HEK293T (cell line): ENCODE measurements around the gene NCCRP1.
A peak's percentile ranks its signal among the peaks of the same experiment; 100 is the strongest.
"Not testable (repeated sequence)": the region's sequence is repeated elsewhere in the genome, so short reads cannot be mapped to it uniquely, and the experiment has no call there.

Experiments used
- CTCF ChIA-PET: fragments of 350-600 bp; formaldehyde crosslinking; extraction: SDS; loops from one replicate; lab custom pipeline; 2021; ENCODE audit warnings: antibody characterized with exemption, inconsistent platforms; lab: Yijun Ruan, JAX
- POLR2A ChIA-PET: fragments of 350-600 bp; formaldehyde crosslinking; extraction: SDS; loops from one replicate; lab custom pipeline; 2020; ENCODE audit warnings: antibody characterized with exemption, inconsistent platforms; lab: Yijun Ruan, JAX
- DNase-seq: peaks from one replicate; pipeline ENCODE4 v3.0.0; 2012; ENCODE audit warnings: mixed read lengths; ENCODE audit errors: extremely low spot score
- ARNT ChIP-seq: fragments of 450-650 bp; IDR thresholded peaks from 2 replicates; pipeline ENCODE4 v1.6.1; 2017; ENCODE audit warnings: mild to moderate bottlenecking
- BHLHE40 ChIP-seq: fragments of 450-650 bp; IDR thresholded peaks from 2 replicates; pipeline ENCODE4 v1.6.1; 2016; ENCODE audit warnings: mild to moderate bottlenecking, moderate library complexity, borderline replicate concordance
- CTBP1 ChIP-seq: fragments of 450-650 bp; IDR thresholded peaks from 2 replicates; pipeline ENCODE4 v1.6.1; 2016; ENCODE audit warnings: borderline replicate concordance
- ELF4 ChIP-seq: fragments of 450-650 bp; IDR thresholded peaks from 2 replicates; pipeline ENCODE4 v1.6.1; 2017; ENCODE audit warnings: antibody characterized with exemption
- FOXA1 ChIP-seq: fragments of 450-650 bp; IDR thresholded peaks from 2 replicates; pipeline ENCODE4 v1.6.1; 2016; ENCODE audit warnings: mild to moderate bottlenecking
- FOXK2 ChIP-seq: fragments of 450-650 bp; IDR thresholded peaks from 2 replicates; pipeline ENCODE4 v1.6.1; 2016; ENCODE audit warnings: mild to moderate bottlenecking
- FOXM1 ChIP-seq: fragments of 450-650 bp; IDR thresholded peaks from 2 replicates; pipeline ENCODE4 v1.6.1; 2017; ENCODE audit warnings: mild to moderate bottlenecking, borderline replicate concordance
- HDGF ChIP-seq: fragments of 450-650 bp; IDR thresholded peaks from 2 replicates; pipeline ENCODE4 v1.6.1; 2017; ENCODE audit warnings: antibody characterized with exemption, borderline replicate concordance
- L3MBTL2 ChIP-seq: fragments of 450-650 bp; conservative IDR thresholded peaks from 2 replicates; pipeline ENCODE4 v1.6.1; 2016; ENCODE audit warnings: mild to moderate bottlenecking
- LEF1 ChIP-seq: fragments of 450-650 bp; IDR thresholded peaks from 2 replicates; pipeline ENCODE4 v1.6.1; 2017; ENCODE audit warnings: mild to moderate bottlenecking, borderline replicate concordance
- NFRKB ChIP-seq: fragments of 450-650 bp; IDR thresholded peaks from 2 replicates; pipeline ENCODE4 v1.6.1; 2016; ENCODE audit warnings: mild to moderate bottlenecking, moderate library complexity
- PKNOX1 ChIP-seq: fragments of 450-650 bp; IDR thresholded peaks from 2 replicates; pipeline ENCODE4 v1.6.1; 2016
- SP1 ChIP-seq: fragments of 450-650 bp; IDR thresholded peaks from 2 replicates; pipeline ENCODE4 v1.6.1; 2017
- SUZ12 ChIP-seq: fragments of 450-650 bp; IDR thresholded peaks from 2 replicates; pipeline ENCODE4 v1.6.1; 2016; ENCODE audit warnings: mild to moderate bottlenecking
- TARDBP ChIP-seq: fragments of 450-650 bp; IDR thresholded peaks from 2 replicates; pipeline ENCODE4 v1.6.1; 2016
- ZNF384 ChIP-seq: fragments of 450-650 bp; IDR thresholded peaks from 2 replicates; pipeline ENCODE4 v1.6.1; 2016

Gene NCCRP1

GRCh38 chr19:39206122-39206521, 9.4 kb downstream of the NCCRP1 start:
- CTCF ChIA-PET, result interaction anchor here (0.6 to 0.7 kb wide), 2 partner anchors 19 to 122 kb away, joined by 3 to 4 read pairs; no protein-coding TSS in a partner anchor
- no peak for DNase-seq
- POLR2A ChIA-PET, result no interaction called here
- TF ChIP-seq TARDBP (no peak), ARNT (no peak)

GRCh38 chr19:39207293-39207836, 10.6 kb downstream of the NCCRP1 start:
- POLR2A ChIA-PET, result interaction anchor here (1.0 kb wide), 1 partner anchor 184 kb away, joined by 4 read pairs; the partner anchor contains the start of genes MED29 and PAF1
- CTCF ChIA-PET, result no interaction called here
- no peak for TF ChIP-seq BHLHE40
- no peak for TF ChIP-seq ZNF384
- TF ChIP-seq HDGF, result no peak
- no peak for DNase-seq

GRCh38 chr19:39208175-39208795, 11.5 kb downstream of the NCCRP1 start:
- DNase-seq, result no peak
- ChIA-PET CTCF (no interaction called here), POLR2A (interaction anchor here (1.0 kb wide), 1 partner anchor 183 kb away, joined by 4 read pairs; the partner anchor contains the start of genes MED29 and PAF1)
- no peak for TF ChIP-seq FOXK2
- TF ChIP-seq FOXA1, result no peak
- no peak for TF ChIP-seq ARNT
- no peak for TF ChIP-seq CTBP1
- no peak for TF ChIP-seq NFRKB
- TF ChIP-seq ELF4, result no peak
- no peak for TF ChIP-seq TARDBP
- TF ChIP-seq ZNF384, result no peak
- TF ChIP-seq BHLHE40, result no peak
- TF ChIP-seq FOXM1, result no peak
- TF ChIP-seq L3MBTL2, result no peak
- TF ChIP-seq SP1, result no peak
- TF ChIP-seq SUZ12, result no peak
- no peak for TF ChIP-seq LEF1
- TF ChIP-seq PKNOX1, result no peak
- TF ChIP-seq HDGF, result no peak

GRCh38 chr19:39209196-39209595, 12.4 kb downstream of the NCCRP1 start:
- TF ChIP-seq ELF4, result no peak
- no peak for TF ChIP-seq ZNF384
- TF ChIP-seq CTBP1, result no peak
- no peak for TF ChIP-seq ARNT
- TF ChIP-seq PKNOX1, result no peak
- no peak for TF ChIP-seq L3MBTL2
- TF ChIP-seq NFRKB, result no peak
- TF ChIP-seq TARDBP, result no peak
- ChIA-PET CTCF (no interaction called here), POLR2A (no interaction called here)
- no peak for DNase-seq

- POLR2A ChIA-PET, result no interaction called here
- no peak for TF ChIP-seq ZNF384
- TF ChIP-seq PKNOX1, result no peak
- TF ChIP-seq HDGF, result no peak
- no peak for TF ChIP-seq L3MBTL2
- no peak for TF ChIP-seq ELF4
- CTCF ChIA-PET, result interaction anchor here (0.6 to 1.2 kb wide), 3 partner anchors 10 to 321 kb away, joined by 3 read pairs; partner anchors contain the start of gene EID2B
- no peak for DNase-seq
These were observed 15.1 kb downstream of the NCCRP1 start for GRCh38 chr19:39211731-39212374.

- TF ChIP-seq FOXK2, result no peak
- TF ChIP-seq HDGF, result no peak
- TF ChIP-seq ARNT, result no peak
- TF ChIP-seq LEF1, result no peak
- no peak for TF ChIP-seq PKNOX1
- TF ChIP-seq L3MBTL2, result no peak
- TF ChIP-seq TARDBP, result no peak
- no peak for TF ChIP-seq NFRKB
- no peak for TF ChIP-seq CTBP1
- no peak for TF ChIP-seq SUZ12
- TF ChIP-seq BHLHE40, result no peak
- no peak for TF ChIP-seq ZNF384
- TF ChIP-seq FOXA1, result no peak
- TF ChIP-seq ELF4, result no peak
- TF ChIP-seq FOXM1, result no peak
- no peak for TF ChIP-seq SP1
- DNase-seq, result peak; percentile 56
- POLR2A ChIA-PET, result no interaction called here
- CTCF ChIA-PET, result interaction anchor here (1.0 to 1.2 kb wide), 2 partner anchors 10 to 117 kb away, joined by 3 read pairs; no protein-coding TSS in a partner anchor
These were observed 15.6 kb downstream of the NCCRP1 start for GRCh38 chr19:39212375-39212742.

- POLR2A ChIA-PET, DNase-seq, CTCF ChIA-PET: not testable (repeated sequence)
These were observed 18.6 kb downstream of the NCCRP1 start for GRCh38 chr19:39215323-39215722.
